Glomerular visceral epithelial cell (primary cell): ENCODE results near the gene DRP2.
"Not testable (repeated sequence)": the region's sequence is repeated elsewhere in the genome, so short reads cannot be mapped to it uniquely, and the experiment has no call there.

Experiments
- DNase-seq: peaks from one replicate; pipeline ENCODE4 v3.0.0-alpha.2; 2016; ENCODE audit errors: extremely low spot score

The DRP2 gene, protein sequence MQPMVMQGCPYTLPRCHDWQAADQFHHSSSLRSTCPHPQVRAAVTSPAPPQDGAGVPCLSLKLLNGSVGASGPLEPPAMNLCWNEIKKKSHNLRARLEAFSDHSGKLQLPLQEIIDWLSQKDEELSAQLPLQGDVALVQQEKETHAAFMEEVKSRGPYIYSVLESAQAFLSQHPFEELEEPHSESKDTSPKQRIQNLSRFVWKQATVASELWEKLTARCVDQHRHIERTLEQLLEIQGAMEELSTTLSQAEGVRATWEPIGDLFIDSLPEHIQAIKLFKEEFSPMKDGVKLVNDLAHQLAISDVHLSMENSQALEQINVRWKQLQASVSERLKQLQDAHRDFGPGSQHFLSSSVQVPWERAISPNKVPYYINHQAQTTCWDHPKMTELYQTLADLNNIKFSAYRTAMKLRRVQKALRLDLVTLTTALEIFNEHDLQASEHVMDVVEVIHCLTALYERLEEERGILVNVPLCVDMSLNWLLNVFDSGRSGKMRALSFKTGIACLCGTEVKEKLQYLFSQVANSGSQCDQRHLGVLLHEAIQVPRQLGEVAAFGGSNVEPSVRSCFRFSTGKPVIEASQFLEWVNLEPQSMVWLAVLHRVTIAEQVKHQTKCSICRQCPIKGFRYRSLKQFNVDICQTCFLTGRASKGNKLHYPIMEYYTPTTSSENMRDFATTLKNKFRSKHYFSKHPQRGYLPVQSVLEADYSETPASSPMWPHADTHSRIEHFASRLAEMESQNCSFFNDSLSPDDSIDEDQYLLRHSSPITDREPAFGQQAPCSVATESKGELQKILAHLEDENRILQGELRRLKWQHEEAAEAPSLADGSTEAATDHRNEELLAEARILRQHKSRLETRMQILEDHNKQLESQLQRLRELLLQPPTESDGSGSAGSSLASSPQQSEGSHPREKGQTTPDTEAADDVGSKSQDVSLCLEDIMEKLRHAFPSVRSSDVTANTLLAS

DNA sequence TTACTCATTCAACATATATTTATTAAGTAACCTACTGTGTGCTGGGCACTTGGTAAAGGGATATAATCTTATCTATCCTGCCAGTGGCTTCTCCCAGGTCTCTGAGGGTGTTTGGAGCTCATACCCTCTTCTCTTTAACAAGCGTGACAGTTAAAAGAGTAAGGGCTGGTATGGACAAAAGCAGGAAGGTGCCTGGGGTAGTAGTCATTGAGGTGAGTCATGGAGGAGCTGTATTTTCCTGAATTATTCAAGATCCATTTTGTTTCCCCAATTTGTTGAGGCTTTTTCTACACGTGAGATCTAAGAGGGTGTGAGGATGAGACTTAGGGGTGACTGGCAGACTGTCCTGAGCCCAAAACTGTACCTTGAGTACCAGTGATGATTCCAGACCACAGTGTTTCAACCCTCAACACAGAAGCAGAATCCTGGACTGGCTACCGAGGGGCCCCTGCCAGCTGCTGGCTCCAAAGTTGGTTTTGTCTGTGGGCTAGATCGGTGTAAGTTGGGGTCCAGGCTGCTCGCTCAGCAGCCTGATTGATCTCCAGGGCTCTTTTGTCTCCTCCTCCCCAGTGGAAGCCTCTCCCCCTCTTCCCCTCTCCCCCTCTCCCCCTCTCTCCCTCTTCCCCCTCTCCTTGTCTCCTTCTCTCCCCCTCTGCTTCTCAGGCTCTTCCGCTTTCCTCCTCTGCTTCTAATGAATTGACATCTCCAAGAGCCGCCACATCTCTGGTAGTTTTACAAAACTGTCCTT lies at the start of gene DRP2:
Gene DRP2 (plus strand): TSS at position 671 of the 748 bp plus-strand sequence. CDS start 11,862 bp downstream, outside the sequence.
- DNase-seq, result no peak

DNA sequence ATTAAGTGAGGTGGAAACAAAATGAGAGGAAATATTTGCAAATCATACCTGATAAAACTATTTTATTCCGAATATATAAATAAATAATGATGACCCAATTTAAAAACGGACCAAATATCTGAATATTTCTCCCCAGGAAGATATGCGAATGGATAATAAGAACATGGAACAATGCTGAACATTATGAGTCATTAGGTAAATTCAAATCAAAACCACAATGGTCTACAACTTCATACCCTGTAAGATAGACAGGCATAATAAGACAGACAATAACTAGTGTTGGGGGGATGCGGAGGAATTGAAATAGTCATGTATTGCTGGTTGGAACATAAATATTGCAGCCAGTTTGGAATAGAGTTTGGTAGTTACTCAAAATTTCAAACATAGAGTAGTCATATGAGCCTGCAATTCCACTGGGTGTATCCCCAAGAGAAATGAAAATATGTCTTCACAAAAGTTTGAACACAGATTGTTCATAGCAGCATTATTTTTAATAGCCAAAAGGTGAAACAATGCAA lies 47.6 kb upstream of the DRP2 start:
- DNase-seq, result no peak

DNA sequence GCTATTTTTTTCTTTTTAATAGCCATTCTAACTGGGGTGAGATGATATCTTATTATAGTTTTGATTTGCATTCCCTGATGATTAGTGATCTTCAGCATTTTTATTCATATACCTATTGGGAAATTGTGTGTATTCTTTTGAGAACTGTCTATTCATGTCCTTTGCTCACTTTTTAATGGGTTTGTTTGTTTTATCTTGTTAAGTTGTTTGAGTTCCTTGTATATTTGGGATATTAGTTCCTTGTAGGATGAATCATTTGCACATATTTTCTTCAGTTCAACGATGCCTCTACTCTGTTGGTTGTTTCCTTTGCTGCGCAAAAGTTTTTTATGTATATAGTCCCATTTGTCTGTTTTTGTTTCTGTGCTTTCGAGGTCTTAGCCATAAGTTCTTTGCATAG lies 43.1 kb upstream of the DRP2 start:
- DNase-seq, result no peak

DNA sequence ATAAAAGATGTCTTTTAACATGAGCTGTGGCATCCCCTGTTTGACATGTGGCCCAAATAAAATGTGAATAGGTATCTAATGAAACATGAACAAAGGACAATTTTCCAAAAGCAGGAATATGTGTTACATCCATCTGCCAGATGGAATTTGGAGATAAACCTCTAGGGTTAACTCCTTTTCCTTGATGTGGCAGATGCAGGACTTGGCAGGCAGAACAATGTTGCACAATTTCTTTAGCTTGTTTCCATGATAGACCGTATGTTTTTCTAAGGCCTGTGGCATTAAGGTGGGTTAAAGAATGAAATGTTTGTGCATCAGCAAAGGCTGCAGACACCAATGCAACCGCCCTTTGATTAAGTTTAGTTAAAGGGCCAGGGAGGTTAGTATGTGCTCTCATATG lies 34.7 kb upstream of the DRP2 start:
- not testable (repeated sequence) for DNase-seq

DNA sequence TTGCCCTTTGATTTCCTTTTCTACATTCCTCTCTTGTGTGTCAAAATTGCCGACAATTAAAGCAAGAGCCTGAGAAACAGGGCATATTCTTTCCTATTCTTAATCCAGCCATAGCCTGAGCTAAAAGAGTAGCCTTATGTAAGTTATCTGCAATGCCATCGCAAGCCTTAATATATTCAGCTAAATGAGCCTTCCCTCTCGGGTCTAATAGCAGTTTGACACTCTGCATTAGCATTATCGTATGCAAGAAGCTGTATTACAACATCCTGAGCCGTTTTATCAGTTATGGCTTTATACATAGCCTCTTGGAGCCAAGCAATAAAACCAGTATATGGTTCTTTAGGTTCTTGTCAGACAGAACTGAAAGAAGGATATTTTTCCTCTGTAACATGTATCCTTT lies 31.6 kb upstream of the DRP2 start:
- DNase-seq, result not testable (repeated sequence)

DNA sequence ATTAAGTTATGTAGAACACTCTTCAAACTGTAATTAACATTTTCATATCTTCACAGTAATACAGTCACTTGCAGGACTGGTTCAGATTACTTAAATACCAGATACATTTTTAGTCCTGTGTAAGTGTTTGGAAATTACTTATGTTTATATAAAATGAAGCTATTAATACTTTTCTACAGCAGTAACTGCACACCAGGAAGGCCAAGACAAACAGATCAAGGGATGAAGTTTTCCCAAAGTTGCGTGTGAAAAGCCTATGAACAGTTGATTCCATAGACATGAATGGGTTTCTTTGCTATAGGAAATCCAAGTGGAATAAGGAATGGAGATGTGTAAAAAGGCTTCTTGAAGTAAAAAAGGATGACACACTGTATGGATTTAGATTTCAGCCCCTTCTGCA lies 28.9 kb upstream of the DRP2 start:
- DNase-seq, result no peak

DNA sequence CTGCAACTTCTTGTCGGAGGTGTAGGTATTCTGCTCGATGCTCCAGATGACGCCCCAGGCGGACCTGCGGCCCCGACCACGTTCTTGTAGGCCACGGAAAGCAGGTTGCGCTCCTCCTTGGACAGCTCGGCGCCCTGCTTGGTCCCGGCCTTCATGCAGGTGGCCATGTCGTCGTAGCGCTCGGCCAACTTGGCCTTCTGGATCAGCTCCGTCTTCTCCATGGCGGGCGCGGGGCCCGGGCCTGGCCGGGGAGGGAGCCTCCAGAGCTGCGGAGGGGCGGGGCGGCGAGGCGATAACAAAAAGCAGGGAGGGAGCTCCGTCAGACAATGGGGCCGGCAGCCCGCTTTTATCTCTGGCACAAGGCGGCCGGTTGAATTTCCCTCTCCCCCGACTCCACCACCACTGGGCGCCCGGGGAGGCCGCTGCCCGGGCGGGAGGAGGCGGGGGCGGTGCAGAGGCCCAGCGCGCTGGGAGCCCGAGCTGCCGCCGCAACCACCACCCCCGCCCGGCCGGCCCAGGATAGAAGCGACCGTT lies 28.3 kb upstream of the DRP2 start:
- DNase-seq, result no peak

DNA sequence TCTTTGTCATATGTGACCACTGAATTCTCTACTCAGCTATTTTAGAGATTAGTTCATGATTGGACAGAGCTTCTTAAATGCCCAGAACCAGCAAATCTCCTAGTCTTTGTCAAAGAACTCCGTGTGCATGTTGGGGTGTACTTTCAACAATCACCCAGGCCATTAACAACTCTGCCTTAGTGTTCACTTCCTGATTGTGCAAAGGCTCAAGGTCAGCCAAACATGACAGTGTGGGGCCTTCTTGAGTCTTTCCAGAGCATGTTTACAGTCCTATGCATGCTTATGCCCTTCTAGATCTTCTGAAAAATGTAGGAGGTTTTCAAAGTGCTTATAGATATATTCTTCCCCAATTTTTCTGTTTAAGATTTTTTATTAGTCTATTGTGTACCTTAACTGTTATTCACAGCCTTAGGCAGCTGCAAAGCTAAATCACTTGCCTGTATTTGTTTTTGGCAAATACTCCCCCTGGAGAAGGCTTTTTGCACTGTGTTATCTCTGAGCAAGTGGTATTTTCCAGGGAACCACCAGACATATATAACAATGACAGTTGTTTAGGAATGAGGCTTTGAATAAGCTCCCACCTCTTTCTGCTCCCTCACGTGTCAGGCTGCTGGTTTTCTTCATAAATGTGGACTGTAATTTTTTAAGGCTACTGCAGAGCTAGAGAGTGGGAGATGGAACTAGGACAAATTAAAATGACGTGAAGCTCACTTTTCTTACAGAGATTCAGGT lies 24.0 kb upstream of the DRP2 start:
- DNase-seq, result no peak

DNA sequence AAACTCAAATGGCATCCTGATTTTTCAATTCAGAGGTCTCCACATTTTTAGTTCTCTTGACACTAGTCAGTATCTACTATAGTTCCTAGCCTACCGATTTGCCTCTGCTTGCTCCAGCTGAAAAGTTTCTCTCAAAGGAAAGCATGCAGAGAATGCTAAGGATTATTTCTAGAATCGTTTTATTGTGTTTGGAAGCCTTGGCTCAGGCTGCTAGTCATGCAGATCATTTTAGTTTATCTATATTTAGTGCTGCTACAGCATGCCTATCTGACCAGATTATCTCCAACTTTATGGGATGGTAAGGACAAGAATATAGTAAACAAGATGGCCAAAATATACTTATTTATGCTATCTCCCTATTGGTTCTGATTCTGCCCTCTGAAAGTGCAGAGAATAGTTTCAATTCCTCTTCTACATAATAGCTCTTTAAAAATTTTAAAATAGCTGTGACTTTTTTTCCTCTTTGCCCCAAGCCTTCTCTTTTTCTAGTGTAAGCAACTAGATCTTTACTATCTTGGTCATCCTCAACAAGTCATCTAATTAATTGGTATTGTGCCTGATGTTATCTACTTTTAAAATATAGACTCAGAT lies 15.7 kb upstream of the DRP2 start:
- DNase-seq, result no peak

DNA sequence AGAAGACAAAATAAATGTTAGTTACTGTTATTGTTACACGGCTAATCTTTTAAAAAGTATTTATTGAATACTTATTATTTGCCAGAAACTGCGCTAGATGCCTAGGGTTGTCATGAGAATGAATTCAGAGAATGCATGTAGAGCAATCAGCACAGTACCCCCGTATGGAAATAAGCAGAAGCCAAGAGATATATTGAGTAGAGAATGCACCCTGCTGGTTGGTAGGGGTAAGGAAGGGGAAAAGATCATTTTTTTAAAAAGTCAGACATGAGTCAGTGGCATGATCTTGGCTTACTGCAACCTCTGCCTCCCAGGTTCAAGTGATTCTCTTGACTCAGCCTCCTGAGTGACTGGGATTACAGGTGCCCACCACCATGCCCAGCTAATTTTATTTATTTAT lies 13.1 kb upstream of the DRP2 start:
- DNase-seq, result peak; percentile 16

DNA sequence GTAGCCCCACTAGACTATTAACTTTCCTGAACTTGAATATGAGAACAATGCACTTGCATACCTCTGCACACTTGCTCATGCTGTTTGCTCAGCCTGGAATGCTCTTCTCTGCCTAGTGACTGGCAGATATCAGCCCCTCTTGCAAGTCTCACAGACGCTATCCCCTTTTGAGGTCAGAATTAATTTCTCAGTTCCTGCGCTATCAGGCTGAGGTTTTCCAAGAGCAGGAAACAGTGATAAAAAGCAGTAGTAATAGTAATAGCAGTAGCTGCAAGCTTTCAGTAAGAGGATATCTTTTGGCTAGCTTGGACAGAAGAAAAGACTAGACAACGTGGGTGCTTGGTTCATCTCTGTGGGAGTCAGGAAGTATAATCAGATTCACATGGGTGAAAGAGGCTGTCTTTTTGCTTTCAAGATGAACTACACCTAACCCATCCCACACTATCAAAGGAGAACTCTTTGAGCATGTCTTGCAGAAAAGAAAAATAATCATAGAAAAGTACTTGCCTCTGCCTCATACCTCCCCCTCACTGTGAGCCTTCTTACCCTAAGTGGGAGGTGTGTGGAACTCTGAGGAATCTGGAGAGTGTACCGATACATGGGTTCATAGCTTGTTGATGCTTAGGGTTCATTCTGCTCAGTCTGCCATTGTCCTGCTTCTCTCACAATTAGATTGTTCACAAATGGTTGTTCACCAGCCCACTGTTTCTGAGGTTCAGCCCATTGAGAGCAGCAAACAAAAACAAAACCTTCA lies 11.3 kb upstream of the DRP2 start:
- no peak for DNase-seq

DNA sequence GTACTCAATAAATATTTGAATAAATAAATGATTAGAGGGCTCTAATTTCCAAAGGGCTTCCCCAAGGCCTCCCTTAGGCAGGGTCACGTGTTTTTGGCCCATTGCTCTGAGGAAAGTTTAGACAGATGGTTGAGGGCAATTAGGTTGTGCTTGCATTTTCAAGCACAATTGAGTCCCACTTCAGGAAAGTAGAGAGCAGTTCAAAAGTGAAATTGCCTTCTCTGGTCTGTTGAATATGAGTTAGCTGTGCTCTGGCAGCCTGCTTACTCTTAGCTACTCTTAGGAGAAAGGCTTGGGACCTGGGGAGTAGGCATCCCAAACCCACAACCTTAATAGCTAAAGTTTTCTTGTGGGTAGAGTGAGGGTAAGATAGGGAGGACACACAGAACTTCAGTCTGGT lies 9.0 kb upstream of the DRP2 start:
- no peak for DNase-seq

DNA sequence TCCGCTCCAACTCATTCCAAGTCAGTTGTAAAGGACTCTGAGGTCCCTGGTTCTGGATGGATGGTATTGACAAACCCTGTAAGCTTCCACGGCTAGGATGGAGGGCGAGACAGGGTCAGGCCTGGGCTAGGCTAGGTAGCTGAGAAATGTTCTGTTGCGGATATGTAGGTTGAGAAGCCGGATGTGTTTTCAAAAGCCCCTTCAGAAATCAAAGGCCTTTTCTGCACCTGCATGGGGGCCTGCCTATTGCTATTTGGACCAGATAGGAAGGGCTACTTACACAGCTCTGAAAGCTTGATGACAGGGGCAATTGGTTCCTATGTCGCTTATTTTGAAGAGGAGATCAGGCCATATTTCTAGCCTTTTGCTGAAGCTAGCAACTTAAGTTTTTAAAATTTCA lies 1.9 kb upstream of the DRP2 start:
- DNase-seq, result no peak

DNA sequence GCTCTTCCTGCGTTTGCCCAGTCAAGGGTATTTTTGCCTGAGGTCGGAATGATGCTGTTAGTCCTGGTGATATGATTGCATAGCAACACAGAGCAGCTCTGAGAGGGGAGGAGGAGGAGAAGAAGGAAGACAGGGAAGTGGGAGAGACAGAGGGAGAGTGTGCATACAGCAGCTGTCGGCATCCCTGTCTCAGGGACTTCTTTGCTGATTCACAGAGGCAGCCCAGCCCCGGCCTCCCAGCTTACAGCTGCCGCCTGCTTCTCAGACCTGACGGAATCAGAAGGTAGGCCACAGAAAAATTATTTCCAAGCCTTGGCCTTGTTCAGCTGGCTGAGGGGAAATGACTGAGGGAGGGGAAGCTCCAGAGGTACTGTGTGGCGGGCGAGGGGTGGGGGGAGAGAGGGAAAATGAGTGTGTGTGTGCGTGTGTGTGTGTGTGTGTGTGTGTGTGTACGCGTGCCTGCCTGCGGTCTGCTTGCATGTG lies 319 bp downstream of the DRP2 start:
- DNase-seq, result no peak

DNA sequence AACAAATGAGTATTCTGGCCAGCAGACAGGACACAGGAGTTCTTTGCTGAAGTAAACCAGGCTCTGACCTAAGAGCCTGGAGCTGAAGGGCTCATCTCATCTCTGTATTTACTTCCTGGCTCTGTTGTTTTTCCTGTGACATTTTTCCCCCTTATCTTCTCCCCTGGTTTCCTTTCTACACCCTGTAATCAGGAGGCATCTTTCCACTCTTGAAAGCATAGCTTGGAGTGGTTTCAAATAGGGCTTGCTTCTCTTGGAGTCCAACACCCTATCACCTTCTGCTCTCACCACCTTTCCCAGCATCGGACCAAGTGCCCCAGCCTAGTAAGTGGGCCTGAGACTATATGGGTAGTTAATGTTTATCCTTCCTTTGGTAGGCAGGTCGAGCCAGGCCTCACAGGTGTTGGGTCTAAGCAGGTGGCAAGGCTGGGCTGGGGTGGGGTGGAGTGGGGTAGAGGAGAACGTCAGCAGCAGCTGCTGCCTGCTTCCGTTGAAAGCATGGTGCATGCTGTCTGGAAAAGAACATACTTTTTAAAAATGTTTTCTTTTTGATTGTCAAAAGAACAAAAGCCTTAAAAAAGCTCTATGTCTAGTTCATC lies 1.2 kb downstream of the DRP2 start:
- no peak for DNase-seq

DNA sequence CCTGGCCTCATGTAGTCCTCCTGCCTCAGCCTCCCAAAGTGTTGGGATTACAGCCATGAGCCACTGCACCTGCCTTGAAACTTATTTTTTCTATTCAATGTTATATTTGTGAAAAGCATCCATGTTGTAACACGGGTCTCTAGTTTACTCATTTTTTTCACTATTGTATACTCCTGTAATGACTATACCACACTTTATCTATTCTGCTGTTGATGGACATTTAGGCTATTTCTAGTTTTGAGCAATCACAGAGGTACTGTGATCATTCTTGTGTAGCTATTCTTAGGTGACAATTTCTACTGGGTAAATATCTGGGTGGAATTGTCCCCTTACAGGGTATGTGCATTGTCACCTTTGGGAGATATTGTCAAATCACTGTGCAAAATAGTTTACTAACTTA lies 3.6 kb downstream of the DRP2 start:
- no peak for DNase-seq

DNA sequence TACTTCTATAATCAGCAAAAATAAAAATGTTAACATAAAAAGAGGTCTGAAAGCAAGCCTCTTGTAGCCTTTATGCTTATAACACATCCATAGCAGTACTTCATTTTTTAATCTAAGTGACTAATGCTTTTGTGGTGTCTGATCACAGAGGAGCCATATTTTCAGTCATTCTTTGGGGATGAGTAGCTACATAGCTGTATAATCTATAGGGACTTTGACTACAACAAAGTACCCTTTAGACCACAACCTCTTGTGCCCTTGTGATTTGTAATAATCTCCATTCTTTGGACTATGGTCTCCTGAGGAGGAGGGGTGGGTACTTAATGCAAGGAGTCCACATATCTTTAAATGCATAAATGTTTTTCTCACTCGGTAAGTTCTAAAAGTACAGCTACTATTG lies 9.6 kb downstream of the DRP2 start:
- peak; percentile 34 for DNase-seq

DNA sequence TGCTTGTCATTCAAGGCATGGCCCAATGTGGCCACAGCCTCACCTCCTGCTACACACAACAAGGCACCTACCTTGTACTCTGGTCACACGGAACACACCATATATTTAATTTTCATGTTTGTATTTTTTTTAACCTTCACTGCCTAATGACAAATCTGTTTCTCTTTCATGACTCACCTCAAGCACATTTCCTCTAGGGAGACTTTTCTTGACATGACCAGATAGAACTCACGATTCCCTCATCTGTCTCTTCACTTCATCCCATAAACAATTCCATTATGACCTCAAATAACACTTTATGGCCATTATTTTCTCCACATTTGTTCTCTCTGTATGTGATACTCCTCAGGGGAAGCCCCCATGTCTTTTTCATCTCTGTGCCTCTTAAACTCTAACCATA lies 11.1 kb downstream of the DRP2 start:
- DNase-seq, result no peak

DNA sequence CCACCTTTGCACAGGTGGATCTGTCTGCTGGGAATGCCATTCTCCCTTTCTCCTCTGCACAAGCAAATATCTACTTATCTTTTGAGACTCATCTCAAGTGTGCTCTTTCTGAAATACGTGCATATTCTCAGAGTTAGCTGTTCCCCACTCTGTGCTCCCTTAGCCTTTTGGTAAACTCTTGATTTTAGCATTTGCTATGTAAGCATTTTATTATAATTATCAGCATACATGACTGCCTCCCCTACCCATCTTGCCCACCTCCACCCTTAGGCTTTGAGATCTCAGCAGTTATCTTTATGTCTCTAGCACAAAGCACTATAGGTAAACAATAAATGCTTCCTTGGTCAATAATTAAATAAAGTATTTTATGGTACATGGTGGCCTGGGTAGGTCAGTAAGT lies 11.5 kb downstream of the DRP2 start:
- DNase-seq, result no peak
